A549 (cell line): ENCODE results near the gene SKIL.

Source experiments
- CHD4 ChIP-seq: fragments of 200-600 bp; sonication (generic); IDR thresholded peaks from 2 replicates; pipeline ENCODE4 v1.6.1; 2016; ENCODE audit warnings: antibody characterized with exemption, mild to moderate bottlenecking, borderline replicate concordance
- KDM5A ChIP-seq: fragments of 200-600 bp; sonication (generic); IDR thresholded peaks from 2 replicates; pipeline ENCODE4 v1.6.1; 2016; ENCODE audit warnings: antibody characterized with exemption, mild to moderate bottlenecking
- MAZ ChIP-seq: fragments of 150-350 bp; IDR thresholded peaks from 2 replicates; pipeline ENCODE4 v1.6.1; 2014; ENCODE audit warnings: antibody characterized with exemption, low read depth, low read length, borderline replicate concordance
- PHF8 ChIP-seq: fragments of 200-600 bp; sonication (generic); IDR thresholded peaks from 2 replicates; pipeline ENCODE4 v1.6.1; 2016; ENCODE audit warnings: low read depth, mild to moderate bottlenecking, antibody characterized with exemption, moderate library complexity, borderline replicate concordance
- POLR2A ChIP-seq: IDR thresholded peaks from 2 replicates; pipeline ENCODE4 v1.6.1; 2012; ENCODE audit warnings: mild to moderate bottlenecking, low read length
- TF ChIP-seq, protein P1 (sequence below): fragments of 150-350 bp; IDR thresholded peaks from 2 replicates; pipeline ENCODE4 v1.6.1; 2014; ENCODE audit warnings: low read depth, mild to moderate bottlenecking, low read length
- TF ChIP-seq, protein P2 (sequence below): fragments of >200 bp; sonication (Bioruptor Twin); formaldehyde crosslinking; IDR thresholded peaks from 3 replicates; pipeline ENCODE4 v1.5.1; 2016
- TF ChIP-seq, protein P3 (sequence below): fragments of 200-600 bp; sonication (generic); IDR thresholded peaks from 2 replicates; pipeline ENCODE4 v1.6.1; 2016; ENCODE audit warnings: antibody characterized with exemption, mild to moderate bottlenecking, moderate library complexity

DNA sequence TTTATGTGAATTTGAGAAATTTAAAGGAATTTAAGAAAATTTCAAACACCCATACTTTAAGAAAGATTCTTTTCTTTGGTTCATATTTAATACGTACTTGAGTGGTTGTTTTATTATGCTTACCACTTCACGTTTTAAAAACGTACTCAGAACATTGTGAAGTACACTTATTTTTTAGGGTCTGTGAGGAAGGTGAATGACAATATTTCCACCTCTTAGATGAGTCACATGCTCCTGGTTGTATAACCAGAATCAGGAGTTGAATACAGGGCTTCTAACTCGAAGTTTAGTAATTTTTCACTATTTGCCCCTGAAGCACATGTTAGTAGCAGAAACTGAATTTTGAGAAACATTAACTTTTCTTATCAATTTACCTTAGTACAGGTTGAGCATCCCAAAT is 7.5 kb downstream of the SKIL start:
- TF ChIP-seq, protein P1, sequence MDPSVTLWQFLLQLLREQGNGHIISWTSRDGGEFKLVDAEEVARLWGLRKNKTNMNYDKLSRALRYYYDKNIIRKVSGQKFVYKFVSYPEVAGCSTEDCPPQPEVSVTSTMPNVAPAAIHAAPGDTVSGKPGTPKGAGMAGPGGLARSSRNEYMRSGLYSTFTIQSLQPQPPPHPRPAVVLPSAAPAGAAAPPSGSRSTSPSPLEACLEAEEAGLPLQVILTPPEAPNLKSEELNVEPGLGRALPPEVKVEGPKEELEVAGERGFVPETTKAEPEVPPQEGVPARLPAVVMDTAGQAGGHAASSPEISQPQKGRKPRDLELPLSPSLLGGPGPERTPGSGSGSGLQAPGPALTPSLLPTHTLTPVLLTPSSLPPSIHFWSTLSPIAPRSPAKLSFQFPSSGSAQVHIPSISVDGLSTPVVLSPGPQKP: no peak
- TF ChIP-seq KDM5A: no peak
- TF ChIP-seq POLR2A: no peak
- TF ChIP-seq CHD4: no peak
- no peak for TF ChIP-seq PHF8
- TF ChIP-seq MAZ: no peak
- TF ChIP-seq, protein P2, sequence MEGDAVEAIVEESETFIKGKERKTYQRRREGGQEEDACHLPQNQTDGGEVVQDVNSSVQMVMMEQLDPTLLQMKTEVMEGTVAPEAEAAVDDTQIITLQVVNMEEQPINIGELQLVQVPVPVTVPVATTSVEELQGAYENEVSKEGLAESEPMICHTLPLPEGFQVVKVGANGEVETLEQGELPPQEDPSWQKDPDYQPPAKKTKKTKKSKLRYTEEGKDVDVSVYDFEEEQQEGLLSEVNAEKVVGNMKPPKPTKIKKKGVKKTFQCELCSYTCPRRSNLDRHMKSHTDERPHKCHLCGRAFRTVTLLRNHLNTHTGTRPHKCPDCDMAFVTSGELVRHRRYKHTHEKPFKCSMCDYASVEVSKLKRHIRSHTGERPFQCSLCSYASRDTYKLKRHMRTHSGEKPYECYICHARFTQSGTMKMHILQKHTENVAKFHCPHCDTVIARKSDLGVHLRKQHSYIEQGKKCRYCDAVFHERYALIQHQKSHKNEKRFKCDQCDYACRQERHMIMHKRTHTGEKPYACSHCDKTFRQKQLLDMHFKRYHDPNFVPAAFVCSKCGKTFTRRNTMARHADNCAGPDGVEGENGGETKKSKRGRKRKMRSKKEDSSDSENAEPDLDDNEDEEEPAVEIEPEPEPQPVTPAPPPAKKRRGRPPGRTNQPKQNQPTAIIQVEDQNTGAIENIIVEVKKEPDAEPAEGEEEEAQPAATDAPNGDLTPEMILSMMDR: no peak
- TF ChIP-seq, protein P3, sequence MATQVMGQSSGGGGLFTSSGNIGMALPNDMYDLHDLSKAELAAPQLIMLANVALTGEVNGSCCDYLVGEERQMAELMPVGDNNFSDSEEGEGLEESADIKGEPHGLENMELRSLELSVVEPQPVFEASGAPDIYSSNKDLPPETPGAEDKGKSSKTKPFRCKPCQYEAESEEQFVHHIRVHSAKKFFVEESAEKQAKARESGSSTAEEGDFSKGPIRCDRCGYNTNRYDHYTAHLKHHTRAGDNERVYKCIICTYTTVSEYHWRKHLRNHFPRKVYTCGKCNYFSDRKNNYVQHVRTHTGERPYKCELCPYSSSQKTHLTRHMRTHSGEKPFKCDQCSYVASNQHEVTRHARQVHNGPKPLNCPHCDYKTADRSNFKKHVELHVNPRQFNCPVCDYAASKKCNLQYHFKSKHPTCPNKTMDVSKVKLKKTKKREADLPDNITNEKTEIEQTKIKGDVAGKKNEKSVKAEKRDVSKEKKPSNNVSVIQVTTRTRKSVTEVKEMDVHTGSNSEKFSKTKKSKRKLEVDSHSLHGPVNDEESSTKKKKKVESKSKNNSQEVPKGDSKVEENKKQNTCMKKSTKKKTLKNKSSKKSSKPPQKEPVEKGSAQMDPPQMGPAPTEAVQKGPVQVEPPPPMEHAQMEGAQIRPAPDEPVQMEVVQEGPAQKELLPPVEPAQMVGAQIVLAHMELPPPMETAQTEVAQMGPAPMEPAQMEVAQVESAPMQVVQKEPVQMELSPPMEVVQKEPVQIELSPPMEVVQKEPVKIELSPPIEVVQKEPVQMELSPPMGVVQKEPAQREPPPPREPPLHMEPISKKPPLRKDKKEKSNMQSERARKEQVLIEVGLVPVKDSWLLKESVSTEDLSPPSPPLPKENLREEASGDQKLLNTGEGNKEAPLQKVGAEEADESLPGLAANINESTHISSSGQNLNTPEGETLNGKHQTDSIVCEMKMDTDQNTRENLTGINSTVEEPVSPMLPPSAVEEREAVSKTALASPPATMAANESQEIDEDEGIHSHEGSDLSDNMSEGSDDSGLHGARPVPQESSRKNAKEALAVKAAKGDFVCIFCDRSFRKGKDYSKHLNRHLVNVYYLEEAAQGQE: no peak
